HG02642 (cell line): ENCODE data around the gene KRT35.
"Not testable (repeated sequence)": the region's sequence is repeated elsewhere in the genome, so short reads cannot be mapped to it uniquely, and the experiment has no call there.

Experiments used
- ATAC-seq: cut with Tn5 transposase; IDR thresholded peaks from one replicate; pipeline ENCODE4 v1.9.1; 2021; ENCODE audit warnings: mild to moderate bottlenecking; ENCODE audit not compliant: unreplicated experiment, poor library complexity

KRT35 gene

DNA sequence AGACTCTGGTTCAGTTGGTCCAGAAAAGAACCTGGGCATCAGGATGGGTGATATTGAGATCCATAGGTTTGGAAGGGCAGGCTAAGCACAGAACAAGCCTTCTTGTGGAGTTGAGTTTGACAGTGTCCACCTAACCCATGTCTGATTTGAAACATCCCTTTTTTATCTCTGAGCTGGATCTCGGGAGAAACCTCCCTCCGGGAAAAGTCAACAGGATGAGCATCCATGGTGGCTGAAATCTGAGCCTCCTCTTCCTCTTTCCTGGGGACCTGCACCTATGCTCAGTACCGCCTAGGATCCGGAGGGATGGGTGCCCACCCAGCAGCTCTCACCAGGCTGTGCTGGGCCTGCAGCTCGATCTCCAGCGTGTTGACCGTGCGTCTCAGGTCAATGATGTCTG is 17.2 kb downstream of the KRT35 start:
- ATAC-seq, result no peak

DNA sequence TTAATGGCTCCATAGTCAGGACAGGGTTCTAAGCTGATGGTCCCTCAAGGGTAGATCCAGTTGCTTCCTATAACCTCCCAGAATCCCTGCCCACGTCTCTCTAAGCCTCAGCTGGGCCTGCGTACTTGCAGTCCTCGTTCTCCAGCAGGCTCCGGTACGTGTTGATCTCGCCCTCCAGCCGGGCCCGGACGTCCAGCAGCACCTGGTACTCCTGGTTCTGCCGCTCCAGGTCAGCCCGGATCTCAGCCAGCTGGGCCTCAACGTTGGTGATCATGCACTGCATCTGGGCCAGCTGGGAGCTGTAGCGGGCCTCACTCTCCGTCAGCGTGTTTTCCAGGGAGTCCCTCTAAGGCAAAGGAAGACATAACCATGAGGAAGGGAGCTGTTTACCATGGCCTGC is 18.2 kb downstream of the KRT35 start:
- ATAC-seq, result no peak

DNA sequence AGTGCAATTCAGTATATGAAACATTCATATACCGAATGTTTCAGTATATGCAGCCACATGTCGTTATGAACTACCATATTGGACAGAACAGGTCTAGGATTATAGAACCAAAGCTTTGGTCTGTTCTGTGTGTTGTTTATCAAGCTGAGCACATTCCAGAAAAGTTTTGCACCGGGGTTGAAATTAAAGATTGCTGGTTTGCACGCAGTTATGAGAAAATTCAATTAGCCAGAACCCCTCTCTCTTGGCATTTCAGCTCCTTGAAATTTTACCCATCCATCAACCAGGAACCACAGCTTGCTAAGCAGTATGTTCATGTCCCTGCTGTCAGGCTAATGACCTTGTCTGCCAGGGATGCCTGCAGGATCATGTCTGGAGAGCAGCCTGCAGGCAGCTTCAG is 23.3 kb downstream of the KRT35 start:
- ATAC-seq, result no peak

DNA sequence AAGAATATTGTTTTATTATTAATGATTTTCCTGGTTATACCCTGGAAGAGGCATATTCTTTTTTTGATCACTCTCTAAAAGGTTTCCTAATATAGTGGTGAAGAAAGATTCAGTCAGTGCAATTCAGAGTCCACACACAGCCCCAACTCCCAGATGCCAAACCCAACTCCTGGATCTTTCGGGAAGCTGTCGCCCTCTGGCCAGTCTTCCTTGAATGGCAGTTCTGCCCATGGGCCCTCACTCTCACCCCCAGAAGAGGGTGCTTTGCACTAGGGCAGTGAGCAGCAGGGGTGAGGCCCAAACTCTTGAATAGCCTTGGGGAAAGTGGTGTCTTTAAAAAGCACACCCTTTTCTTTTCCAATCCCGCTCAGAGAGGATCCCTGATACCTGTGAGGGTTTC is 24.7 kb downstream of the KRT35 start:
- no peak for ATAC-seq

DNA sequence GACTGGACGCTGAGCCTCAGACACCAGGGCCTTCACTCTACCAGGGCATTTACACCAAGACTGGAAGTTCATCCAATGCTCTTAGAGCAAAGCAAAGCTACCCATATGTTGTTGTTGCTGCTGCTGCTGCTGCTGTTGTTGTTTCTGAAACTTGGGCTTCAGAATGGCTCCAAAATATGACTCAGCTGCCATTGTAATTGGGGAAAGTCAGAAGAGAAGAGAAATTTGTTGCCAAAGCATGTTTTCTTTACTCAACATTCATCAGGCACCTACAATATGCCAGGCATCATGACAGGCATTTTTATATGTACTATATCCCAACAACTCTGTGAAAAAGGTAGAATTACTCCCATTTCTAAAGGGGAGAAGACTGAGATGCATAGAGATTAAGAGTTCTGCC is 25.7 kb downstream of the KRT35 start:
- no peak for ATAC-seq

DNA sequence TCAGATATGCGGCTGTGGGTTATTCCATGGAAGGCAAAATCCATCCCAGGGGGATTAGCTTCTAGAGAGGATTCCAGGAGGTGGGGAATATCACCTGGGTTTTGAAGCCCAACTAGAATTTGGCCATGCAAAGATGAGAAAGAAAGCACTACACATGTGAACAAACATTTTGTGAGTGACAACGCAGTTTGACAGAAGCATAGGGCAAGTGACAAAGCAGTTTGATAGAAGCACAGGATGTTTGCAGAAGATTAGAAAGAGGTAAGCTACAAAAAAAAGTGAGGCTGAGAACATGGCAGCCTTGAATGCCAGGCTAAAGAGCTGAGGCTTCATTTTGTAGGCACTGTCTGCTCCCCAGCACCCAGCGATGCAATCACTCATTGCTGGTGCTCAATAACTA is 27.9 kb downstream of the KRT35 start:
- ATAC-seq, result no peak

DNA sequence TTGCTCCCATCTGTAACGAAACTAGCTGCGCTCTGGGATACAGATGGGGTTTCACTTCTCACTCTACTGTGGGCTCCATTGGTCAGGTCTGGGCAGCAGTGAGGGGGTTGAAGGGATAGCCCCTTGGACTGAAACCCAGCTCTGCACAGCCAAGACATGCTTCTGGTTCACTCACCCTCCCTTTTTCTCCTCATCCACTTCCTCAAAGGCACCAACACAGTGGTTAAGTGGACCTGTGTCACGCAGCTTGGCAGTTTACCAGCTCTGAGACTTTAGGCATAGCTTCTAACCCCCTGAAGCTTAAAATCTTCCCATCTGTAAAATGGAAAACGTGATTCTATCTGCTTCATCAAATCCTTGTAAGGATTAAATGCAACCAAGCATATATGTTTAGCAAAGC is 28.7 kb downstream of the KRT35 start:
- ATAC-seq, result no peak

DNA sequence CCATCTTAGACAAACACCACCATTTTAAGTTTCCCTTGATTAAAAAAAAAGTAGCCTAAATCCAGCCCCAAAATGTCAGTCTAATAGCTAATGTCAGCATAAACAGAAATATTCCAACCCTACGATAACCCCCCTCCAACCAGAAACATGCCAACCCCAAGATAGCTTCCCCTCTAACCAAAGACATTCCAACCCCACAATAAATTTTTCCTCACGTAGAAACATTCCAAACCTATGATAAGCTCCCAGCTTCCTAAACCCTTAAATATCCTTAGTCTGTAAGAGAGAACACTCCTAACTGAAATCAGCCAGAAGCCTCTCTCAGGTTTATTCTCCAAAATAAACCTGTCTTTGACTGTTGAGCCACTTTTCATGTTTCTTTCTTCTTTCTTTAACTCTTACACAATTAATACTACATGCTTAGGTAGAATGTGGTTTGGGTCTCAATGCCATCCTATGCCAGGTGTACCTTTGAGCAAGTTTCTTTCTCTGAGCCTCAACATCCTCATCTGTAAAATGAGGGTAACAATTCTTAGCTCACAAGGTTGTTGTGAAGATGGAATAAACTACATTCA is 29.7 kb downstream of the KRT35 start:
- no peak for ATAC-seq

DNA sequence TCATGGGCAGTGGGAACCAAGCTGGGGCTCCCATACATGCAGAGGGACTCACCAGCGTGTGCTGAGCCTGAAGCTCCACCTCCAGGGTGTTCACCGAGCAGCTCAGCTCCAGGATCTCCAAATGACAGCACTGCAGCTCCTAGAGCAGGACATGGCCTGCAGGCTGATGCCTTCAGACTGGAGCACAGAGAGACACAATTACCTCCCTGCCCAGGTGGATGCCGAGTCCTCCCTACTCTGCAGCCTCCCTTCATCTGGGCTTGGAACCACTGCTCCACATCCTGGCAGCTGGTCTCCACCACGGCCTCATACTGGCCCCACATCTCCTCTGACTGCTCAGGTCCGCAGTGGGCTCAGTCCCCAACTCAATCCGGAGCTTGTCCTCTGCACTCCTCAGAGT is 31.9 kb downstream of the KRT35 start:
- ATAC-seq, result no peak

DNA sequence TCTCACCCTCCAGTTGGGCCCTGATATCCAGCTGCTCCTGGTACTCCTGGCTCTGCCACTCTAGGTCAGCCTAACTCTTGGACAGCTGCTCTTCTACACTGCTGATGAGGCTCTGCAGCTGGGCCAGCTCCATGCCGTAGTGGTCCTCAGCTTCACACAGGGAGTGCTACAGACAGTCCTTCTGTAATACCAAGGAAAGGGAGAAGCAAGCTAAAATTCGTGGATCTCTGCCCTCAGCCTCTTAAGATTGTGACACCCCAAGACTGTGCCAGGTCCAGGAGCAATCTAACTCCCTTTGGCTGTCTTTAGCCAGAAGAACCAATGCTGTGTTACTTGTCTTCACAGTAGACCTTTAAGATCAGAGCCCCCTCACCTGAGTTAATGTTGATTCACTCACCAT is 32.4 kb downstream of the KRT35 start:
- no peak for ATAC-seq

DNA sequence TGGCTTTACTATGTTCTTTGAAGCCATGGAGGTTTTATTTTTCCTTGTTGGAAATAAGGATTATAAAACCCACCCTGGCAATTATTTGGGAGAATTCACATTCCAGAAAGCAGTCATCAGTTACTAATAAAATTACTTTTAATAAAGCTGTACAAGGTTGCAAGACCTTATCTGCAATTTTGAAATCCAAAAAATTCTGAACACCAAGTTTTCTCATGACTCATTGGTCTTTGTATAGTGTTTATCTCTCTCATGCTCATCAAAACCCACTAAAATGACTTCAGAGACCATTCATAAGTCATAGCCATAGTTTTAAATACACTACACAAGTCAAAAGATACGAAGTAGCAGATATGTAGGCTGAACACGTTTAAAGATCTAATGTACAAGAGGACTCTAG is 34.1 kb downstream of the KRT35 start:
- no peak for ATAC-seq

DNA sequence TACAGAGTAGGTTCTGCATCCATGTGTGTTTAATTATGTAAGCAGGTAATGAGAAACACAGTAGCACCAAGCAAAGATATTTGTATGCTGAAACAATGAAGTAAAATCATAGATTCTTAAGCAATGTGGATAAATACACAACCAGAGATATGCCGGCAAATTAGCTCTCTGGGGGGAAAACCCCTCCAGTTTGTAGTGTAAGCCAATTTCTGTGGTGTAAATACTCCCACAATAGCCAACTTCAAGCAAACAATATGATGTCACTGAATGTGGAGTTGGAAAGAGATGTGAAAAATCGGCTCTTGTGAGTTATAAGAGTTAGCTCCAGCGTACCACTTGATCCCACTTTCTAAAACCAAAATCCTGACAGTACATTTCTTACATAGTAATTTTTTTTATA is 36.3 kb downstream of the KRT35 start:
- ATAC-seq, result no peak

DNA sequence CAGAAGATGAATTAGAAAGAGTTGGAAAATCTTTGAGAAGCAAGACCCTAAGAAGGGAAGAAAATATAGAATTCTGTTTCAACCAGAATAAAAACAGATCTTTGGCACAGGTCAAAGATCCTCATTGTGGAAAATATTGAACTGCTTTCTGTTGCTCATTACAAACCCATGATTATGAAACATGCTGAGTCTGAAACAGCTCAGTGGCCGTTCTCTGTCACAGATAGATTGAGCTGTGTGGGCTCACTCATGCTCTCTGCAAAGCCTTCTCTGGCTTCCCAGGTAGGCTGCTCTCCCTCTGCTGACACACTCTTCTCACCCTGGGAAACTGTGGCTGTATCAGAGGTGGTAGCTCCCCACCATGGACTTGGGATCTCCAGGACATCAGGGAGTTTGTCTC is 36.8 kb downstream of the KRT35 start:
- ATAC-seq, result no peak

DNA sequence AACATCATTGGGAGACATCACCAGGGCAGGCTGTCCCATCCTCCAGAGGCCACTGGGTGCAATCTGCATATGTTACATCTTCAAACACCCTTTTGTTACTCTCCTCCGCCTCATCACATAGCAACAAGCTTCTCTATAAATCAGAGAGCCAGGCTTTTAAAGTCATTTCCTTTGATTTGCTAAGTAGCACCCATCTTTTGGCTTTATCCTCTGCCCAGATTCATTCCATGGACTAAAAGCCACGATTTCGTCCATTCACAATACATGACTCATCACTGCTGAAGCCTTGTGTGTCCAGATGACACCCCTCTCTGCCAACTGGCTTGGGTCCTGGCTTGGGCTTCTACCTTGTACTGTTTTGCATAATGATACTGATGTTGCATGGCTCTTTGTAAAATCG is 38.2 kb downstream of the KRT35 start:
- ATAC-seq, result no peak

DNA sequence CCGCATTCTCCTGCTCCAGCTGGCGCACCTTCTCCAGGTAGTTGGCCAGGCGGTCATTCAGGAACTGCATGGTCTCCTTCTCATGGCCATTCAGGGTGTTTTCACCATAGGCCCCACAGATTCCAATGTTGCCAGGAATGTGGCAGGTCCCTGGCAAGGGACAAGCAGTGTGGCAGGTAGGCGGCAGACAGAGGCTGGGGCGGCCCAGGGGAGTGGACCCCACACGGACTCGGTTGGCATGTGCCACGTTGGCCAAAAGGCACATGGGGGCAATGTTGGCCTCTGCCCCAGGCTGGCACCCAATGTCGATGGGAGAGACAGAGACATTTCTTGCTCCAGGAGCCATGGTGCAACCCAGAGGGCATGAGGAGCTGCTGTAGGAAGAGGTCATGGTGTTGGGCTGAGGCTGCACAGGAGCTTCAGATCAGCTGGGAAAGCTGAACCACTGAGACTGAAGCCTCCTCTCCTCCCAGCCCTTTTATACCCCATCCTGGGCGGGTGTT is 40.4 kb downstream of the KRT35 start, which contains the start of gene KRT38:
Gene KRT38 (minus strand): TSS at position 453 of the 503 bp plus-strand sequence. CDS start 62 bp downstream, at position 391.
- ATAC-seq, result no peak

DNA sequence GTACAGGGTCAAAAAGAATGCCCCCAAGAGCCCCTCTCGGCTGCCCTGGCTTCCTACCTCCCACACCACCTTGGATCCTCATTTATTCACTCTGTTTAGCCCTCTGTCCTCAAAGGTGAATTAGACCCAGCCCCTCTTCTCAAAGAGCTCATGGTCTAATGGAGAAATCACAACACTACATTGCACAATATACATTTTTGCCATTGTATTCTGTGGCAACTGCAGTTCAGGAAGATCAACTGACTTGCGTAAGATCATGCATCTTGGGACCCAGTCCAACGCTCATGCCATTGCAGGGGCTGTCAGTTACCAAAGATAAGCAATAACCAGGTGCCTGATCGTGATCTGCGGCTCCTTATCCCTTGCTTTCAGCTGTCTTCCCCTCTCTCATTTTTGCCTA is 41.6 kb downstream of the KRT35 start:
- ATAC-seq, result no peak

DNA sequence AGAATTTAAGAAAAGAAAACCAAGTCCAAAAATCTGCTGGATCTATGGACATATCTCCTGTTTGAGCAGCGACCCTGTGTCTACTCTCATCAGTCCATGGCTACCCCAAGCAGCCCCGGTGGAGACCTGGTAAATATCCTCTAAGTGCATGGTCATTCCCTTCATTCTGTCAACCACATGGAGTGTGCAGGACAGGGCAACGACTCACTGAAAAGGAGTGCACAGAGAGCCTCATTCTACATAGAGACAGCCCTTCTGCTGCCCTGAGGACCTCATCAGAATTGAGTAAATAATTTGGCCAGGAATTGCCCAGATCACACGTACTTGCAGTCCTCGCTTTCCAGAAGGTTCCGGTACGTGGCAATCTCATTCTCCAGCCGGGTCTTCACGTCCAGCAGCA is 43.2 kb downstream of the KRT35 start:
- no peak for ATAC-seq

DNA sequence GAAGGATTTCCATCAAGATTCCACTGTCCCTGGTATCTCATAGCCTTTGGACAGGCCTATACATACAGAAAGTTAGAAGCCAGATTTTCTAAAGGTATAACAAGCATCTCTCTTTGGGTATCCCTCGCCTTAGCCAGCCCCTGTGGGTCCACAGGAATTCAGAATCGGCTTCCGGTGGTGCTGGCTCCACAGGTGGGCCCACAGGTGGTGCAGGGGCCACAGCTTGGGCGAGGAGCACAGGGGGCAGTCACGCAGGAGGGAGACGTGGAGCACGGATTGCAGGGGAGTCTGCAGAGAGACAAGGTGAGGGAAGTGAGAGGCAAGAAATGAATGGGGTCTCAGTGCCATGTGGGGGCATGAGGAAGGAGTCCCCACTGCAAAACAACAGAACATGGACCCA is 43.7 kb downstream of the KRT35 start:
- ATAC-seq, result no peak

DNA sequence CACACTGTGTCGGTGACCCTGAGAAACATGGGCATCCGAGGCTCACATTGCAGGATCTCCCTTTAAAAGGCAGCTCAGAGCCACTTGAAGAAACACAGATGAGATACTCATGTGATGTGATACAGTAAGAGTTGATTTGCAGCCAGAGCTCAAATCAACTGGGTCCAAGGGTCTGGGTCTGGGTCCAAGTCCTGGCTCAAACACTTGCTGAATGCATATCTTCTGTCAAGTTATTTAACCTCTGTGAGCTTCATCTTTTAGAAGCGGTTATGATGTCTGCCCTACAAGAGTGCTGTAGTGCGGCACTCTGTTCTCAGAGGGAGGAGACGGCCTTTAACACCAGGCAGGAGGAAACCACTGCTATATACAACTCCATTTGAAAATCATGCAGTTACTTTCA is 46.5 kb downstream of the KRT35 start:
- ATAC-seq, result no peak

DNA sequence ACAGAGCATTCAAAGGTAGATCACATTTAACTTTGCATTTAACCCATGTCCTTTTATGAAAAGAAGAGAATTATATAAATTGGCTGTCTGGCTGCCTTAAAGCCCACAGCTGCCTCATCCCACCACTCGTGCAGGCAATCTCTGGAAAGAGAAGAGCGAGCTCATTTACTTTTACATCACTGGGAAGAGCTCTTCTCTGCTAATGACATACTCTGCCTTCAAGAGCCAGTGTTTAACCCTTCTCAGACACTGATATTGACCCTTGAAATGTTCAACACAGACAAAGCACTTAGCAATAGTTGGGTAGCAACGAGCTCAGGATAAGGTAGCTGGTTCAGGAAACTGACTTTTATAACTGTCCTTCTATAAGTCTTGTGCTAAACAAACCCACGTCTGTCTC is 46.9 kb downstream of the KRT35 start:
- ATAC-seq, result no peak

DNA sequence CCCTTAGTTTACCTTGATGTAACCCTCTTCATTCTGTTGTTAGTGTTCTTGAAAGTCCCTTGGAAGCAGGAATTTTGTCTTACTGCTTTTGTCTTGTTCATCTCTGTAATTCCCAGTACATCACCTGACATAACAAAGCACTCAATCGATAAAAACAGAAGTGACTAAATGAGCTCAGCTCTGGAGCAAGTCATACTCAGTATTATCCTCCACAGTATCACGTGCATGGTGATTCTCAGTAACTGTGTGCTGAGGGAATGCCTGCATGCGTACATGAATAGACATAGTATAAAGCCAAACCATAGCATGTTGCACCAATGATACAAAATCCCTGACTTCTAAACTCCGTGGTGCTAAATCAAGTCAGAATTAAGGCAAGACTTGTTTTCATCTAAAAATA is 47.4 kb downstream of the KRT35 start:
- ATAC-seq, result no peak

DNA sequence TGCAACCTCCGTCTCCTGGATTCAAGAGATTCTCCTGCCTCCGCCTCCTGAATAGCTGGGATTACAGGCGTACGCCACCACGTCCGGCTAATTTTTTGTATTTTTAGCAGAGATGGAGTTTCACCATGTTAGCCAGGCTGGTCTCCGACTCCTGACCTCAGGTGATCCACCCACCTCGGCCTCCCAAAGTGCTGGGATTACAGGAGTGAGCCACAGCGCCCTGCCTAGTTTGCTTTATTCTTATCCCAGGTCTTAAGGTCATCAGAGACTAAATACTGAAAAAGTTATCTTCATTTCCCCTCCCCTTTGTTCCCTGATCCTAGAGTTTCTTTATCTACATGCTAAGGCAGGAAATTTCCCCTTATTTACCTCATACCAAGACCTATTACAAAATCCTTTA is 50.6 kb downstream of the KRT35 start:
- ATAC-seq, result not testable (repeated sequence)

DNA sequence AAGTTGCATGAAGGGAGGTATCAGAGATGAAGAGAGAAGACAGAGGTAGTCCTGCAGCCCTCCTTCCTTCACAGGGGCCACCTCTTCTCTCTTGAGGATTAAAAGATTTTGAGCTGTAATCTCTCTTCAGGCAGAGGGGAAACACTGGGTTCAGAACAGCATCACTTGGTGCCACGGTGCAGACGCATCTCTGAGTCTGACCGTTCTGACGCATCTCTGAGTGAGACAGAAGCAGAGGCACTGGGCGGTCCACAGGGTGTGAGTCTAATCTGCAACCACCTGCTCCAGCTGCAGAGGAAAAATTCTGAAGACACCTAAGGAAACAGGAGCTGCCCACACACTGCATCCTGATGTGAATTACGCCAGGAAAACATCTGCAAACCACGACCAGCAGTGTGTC is 51.3 kb downstream of the KRT35 start:
- no peak for ATAC-seq
